RWPE2 (cell line): ENCODE results near the gene VWA3A.
"Not testable (repeated sequence)": the region's sequence is repeated elsewhere in the genome, so short reads cannot be mapped to it uniquely, and the experiment has no call there.

Source experiments
- ATAC-seq: fragments of 200-7000 bp; cut with Tn5 transposase; 3 replicates; pipeline ENCODE4 v1.9.1; 2021; ENCODE audit warnings: low read depth
- DNase-seq: peaks from one replicate; pipeline ENCODE4 v3.0.0-alpha.2; 2020; ENCODE audit warnings: low spot score
- H3K27ac ChIP-seq: fragments of 450-650 bp; 2 replicates; pipeline ENCODE4 v1.5.1; 2017; ENCODE audit warnings: mild to moderate bottlenecking; ENCODE audit not compliant: poor library complexity, severe bottlenecking
- H3K27me3 ChIP-seq: fragments of 250-450 bp; sonication (Bioruptor Pico); 2 replicates; pipeline ENCODE4 v1.5.1; 2021; ENCODE audit warnings: mild to moderate bottlenecking, moderate library complexity; ENCODE audit not compliant: insufficient read depth, poor library complexity, severe bottlenecking
- H3K36me3 ChIP-seq: fragments of 250-450 bp; sonication (Bioruptor Pico); 2 replicates; pipeline ENCODE4 v1.5.1; 2020; ENCODE audit warnings: low read depth, mild to moderate bottlenecking, moderate library complexity
- H3K4me1 ChIP-seq: fragments of 250-450 bp; sonication (Bioruptor Pico); 2 replicates; pipeline ENCODE4 v1.5.1; 2021; ENCODE audit warnings: mild to moderate bottlenecking, moderate library complexity; ENCODE audit not compliant: insufficient read depth, poor library complexity, severe bottlenecking
- H3K4me3 ChIP-seq: fragments of 250-450 bp; sonication (Bioruptor Pico); 2 replicates; pipeline ENCODE4 v1.5.1; 2021; ENCODE audit warnings: mild to moderate bottlenecking, moderate library complexity; ENCODE audit not compliant: severe bottlenecking
- H3K9me3 ChIP-seq: fragments of 250-450 bp; sonication (Bioruptor Pico); 2 replicates; pipeline ENCODE4 v1.5.1; 2021; ENCODE audit warnings: mild to moderate bottlenecking, moderate library complexity; ENCODE audit not compliant: severe bottlenecking
- CTCF ChIP-seq: fragments of 450-650 bp; IDR thresholded peaks from one replicate; pipeline ENCODE4 v1.5.1; 2017; ENCODE audit warnings: mild to moderate bottlenecking, moderate library complexity; ENCODE audit not compliant: poor library complexity, severe bottlenecking

VWA3A gene

GRCh38 chr16:22165508-22166285, 73.4 kb downstream of the VWA3A start:
- Histone ChIP-seq H3K27ac (no peak overlapping the region), H3K36me3 (no peaks in the 10 kb centered on the region), H3K27me3 (peaks cover 16% of the 10 kb centered on the region), H3K9me3 (no peaks in the 10 kb centered on the region), H3K4me1 (no peaks in the 10 kb centered on the region), H3K4me3 (no peak overlapping the region)
- DNase-seq (no peak), ATAC-seq (no peak)
- no peak for TF ChIP-seq CTCF

- Histone ChIP-seq H3K4me1 (no peaks in the 10 kb centered on the region), H3K27ac (no peak overlapping the region), H3K27me3 (no peaks in the 10 kb centered on the region), H3K9me3 (no peaks in the 10 kb centered on the region), H3K36me3 (no peaks in the 10 kb centered on the region), H3K4me3 (no peak overlapping the region)
- no peak for TF ChIP-seq CTCF
- no peak for ATAC-seq
- DNase-seq = no peak
Measured at GRCh38 chr16:22171953-22172352, 79.6 kb downstream of the VWA3A start.

- not testable (repeated sequence) for H3K4me3 ChIP-seq, H3K4me1 ChIP-seq, H3K9me3 ChIP-seq, H3K27me3 ChIP-seq, H3K27ac ChIP-seq, DNase-seq, ATAC-seq, H3K36me3 ChIP-seq
Measured at GRCh38 chr16:22172642-22173041, 80.3 kb downstream of the VWA3A start.

GRCh38 chr16:22174642-22175041, 82.3 kb downstream of the VWA3A start:
- DNase-seq (no peak), ATAC-seq (no peak)
- no peak overlapping the region for H3K27ac ChIP-seq
- H3K4me3 ChIP-seq = no peak overlapping the region
- no peaks in the 10 kb centered on the region for H3K9me3 ChIP-seq
- no peak for TF ChIP-seq CTCF
- no peaks in the 10 kb centered on the region for H3K27me3 ChIP-seq
- no peaks in the 10 kb centered on the region for H3K36me3 ChIP-seq
- no peaks in the 10 kb centered on the region for H3K4me1 ChIP-seq

- DNase-seq (no peak), ATAC-seq (no peak)
- Histone ChIP-seq H3K27ac (no peak overlapping the region), H3K36me3 (no peaks in the 10 kb centered on the region), H3K4me3 (no peak overlapping the region), H3K9me3 (no peaks in the 10 kb centered on the region), H3K27me3 (no peaks in the 10 kb centered on the region), H3K4me1 (no peaks in the 10 kb centered on the region)
- TF ChIP-seq CTCF = no peak
Measured at GRCh38 chr16:22177968-22178930, 85.9 kb downstream of the VWA3A start.
